IMR-90 (cell line): ENCODE data around the gene TBP. TPM values are rescaled to one million over a fixed set of nuclear protein-coding genes. Genes with fewer than 3 reads are reported as not detected.

ENCODE experiments used
- ATAC-seq: fragments of 200-7000 bp; cut with Tn5 transposase; 2 replicates; pipeline ENCODE4 v1.9.1; 2020; ENCODE audit warnings: low read depth, mild to moderate bottlenecking, moderate library complexity
- BruUV-seq: library from RNA; stranded (reverse); fragments of 400-500 nt; replicated peaks from 2 replicates; lab custom pipeline; 2021; lab: Mats Ljungman, UMichigan
- CTCF ChIA-PET: fragments of 300-600 bp; formaldehyde crosslinking; extraction: SDS; loops from one replicate; lab custom pipeline; 2021; ENCODE audit warnings: antibody characterized with exemption; lab: Yijun Ruan, JAX
- POLR2A ChIA-PET: fragments of 300-600 bp; sonication (Branson Sonifier 250); formaldehyde crosslinking; loops from one replicate; lab custom pipeline; 2022; ENCODE audit warnings: antibody characterized with exemption; ENCODE audit not compliant: unreplicated experiment; lab: Charles Lee
- DNase-seq: peaks from one replicate; pipeline ENCODE4 v3.0.0; 2013
- H2AFZ ChIP-seq: replicated peaks from 2 replicates; pipeline ENCODE3; 2013; ENCODE audit warnings: low read length, mild to moderate bottlenecking; ENCODE audit not compliant: poor library complexity
- H2AK5ac ChIP-seq: 2 replicates; pipeline ENCODE4 v1.6.1; 2013; ENCODE audit warnings: low read depth, low read length, inconsistent platforms
- H2AK9ac ChIP-seq: replicated peaks from 2 replicates; pipeline ENCODE3; 2013; ENCODE audit warnings: mild to moderate bottlenecking, low read depth, low read length, moderate library complexity; ENCODE audit not compliant: poor library complexity
- H2BK120ac ChIP-seq: 2 replicates; pipeline ENCODE4 v1.6.1; 2013; ENCODE audit warnings: low read depth, low read length, inconsistent platforms
- H2BK15ac ChIP-seq: 3 replicates; pipeline ENCODE4 v1.6.1; 2013; ENCODE audit warnings: low read depth, low read length, inconsistent platforms
- H2BK20ac ChIP-seq: 2 replicates; pipeline ENCODE4 v1.6.1; 2013; ENCODE audit warnings: low read depth, mild to moderate bottlenecking, inconsistent platforms, low read length, moderate library complexity
- H2BK5ac ChIP-seq: 2 replicates; pipeline ENCODE4 v1.6.1; 2013; ENCODE audit warnings: mild to moderate bottlenecking, low read depth, low read length, inconsistent platforms; ENCODE audit not compliant: poor library complexity, severe bottlenecking
- H3K14ac ChIP-seq: replicated peaks from 2 replicates; pipeline ENCODE4 v1.6.1; 2013; ENCODE audit warnings: low read depth, low read length, inconsistent platforms
- H3K18ac ChIP-seq: 2 replicates; pipeline ENCODE4 v1.6.1; 2013; ENCODE audit warnings: low read depth, low read length, control low read depth
- H3K23ac ChIP-seq: 2 replicates; pipeline ENCODE4 v1.6.1; 2013; ENCODE audit warnings: low read depth, low read length, inconsistent platforms
- H3K27ac ChIP-seq: 2 replicates; pipeline ENCODE4 v1.5.1; 2013; ENCODE audit warnings: mild to moderate bottlenecking, control low read depth, low read length; ENCODE audit not compliant: insufficient read depth
- H3K27me3 ChIP-seq: 2 replicates; pipeline ENCODE4 v1.6.1; 2013; ENCODE audit warnings: low read length; ENCODE audit not compliant: control insufficient read depth, insufficient read depth
- H3K36me3 ChIP-seq: 2 replicates; pipeline ENCODE4 v1.6.1; 2013; ENCODE audit warnings: low read length, mixed read lengths; ENCODE audit not compliant: control insufficient read depth, insufficient read depth
- H3K4ac ChIP-seq: 2 replicates; pipeline ENCODE4 v1.6.1; 2013; ENCODE audit warnings: low read depth, low read length, inconsistent platforms
- H3K4me1 ChIP-seq: 2 replicates; pipeline ENCODE4 v1.6.1; 2013; ENCODE audit warnings: low read length, mixed read lengths; ENCODE audit not compliant: control insufficient read depth, insufficient read depth
- H3K4me2 ChIP-seq: 2 replicates; pipeline ENCODE4 v1.6.1; 2013; ENCODE audit warnings: low read depth, mild to moderate bottlenecking, control low read depth, low read length, moderate library complexity
- H3K4me3 ChIP-seq: 2 replicates; pipeline ENCODE4 v1.5.1; 2013; ENCODE audit warnings: low read depth, mild to moderate bottlenecking, control low read depth, low read length, moderate library complexity; ENCODE audit not compliant: insufficient read depth
- H3K56ac ChIP-seq: 2 replicates; pipeline ENCODE4 v1.6.1; 2013; ENCODE audit warnings: low read length, inconsistent platforms; ENCODE audit not compliant: insufficient read depth; ENCODE audit errors: extremely low read depth
- H3K79me1 ChIP-seq, 2 experiments: 2 replicates each; pipeline ENCODE4 v1.6.1; 2013; ENCODE audit warnings: low read length in 2 of 2, inconsistent platforms in 1 of 2, low read depth in 1 of 2
- H3K9ac ChIP-seq: 2 replicates; pipeline ENCODE4 v1.6.1; 2013; ENCODE audit warnings: low read depth, low read length, control low read depth
- H3K9me1 ChIP-seq: 2 replicates; pipeline ENCODE4 v1.6.1; 2013; ENCODE audit warnings: low read length, inconsistent platforms; ENCODE audit not compliant: insufficient read depth
- H3K9me3 ChIP-seq: 2 replicates; pipeline ENCODE4 v1.6.1; 2013; ENCODE audit warnings: low read length; ENCODE audit not compliant: control insufficient read depth, insufficient read depth
- H4K20me1 ChIP-seq: 2 replicates; pipeline ENCODE4 v1.6.1; 2013; ENCODE audit warnings: low read length, inconsistent platforms; ENCODE audit not compliant: insufficient read depth
- H4K5ac ChIP-seq: 2 replicates; pipeline ENCODE4 v1.6.1; 2013; ENCODE audit warnings: mild to moderate bottlenecking, low read depth, low read length, control low read depth
- H4K8ac ChIP-seq, 2 experiments: 2 replicates each; pipeline ENCODE4 v1.6.1; 2013; ENCODE audit warnings: low read depth in 2 of 2, low read length in 2 of 2, control low read depth in 1 of 2, inconsistent platforms in 1 of 2
- H4K91ac ChIP-seq: 2 replicates; pipeline ENCODE4 v1.6.1; 2013; ENCODE audit warnings: low read depth, low read length, inconsistent platforms; ENCODE audit not compliant: insufficient read depth
- BHLHE40 ChIP-seq: fragments of 150-350 bp; IDR thresholded peaks from 2 replicates; pipeline ENCODE4 v1.6.1; 2016; ENCODE audit warnings: mild to moderate bottlenecking, low read depth, low read length
- CEBPB ChIP-seq: IDR thresholded peaks from 2 replicates; pipeline ENCODE4 v1.6.1; 2012; ENCODE audit warnings: low read depth, low read length, improper control_type of control experiment
- CHD1 ChIP-seq: IDR thresholded peaks from 2 replicates; pipeline ENCODE4 v1.6.1; 2012; ENCODE audit warnings: low read depth, low read length, improper control_type of control experiment
- FOS ChIP-seq: fragments of 150-350 bp; IDR thresholded peaks from 2 replicates; pipeline ENCODE4 v1.6.1; 2016; ENCODE audit warnings: low read depth, low read length
- MAFK ChIP-seq: IDR thresholded peaks from 2 replicates; pipeline ENCODE4 v1.6.1; 2012; ENCODE audit warnings: low read depth, low read length, improper control_type of control experiment
- NFE2L2 ChIP-seq: fragments of 150-350 bp; IDR thresholded peaks from 2 replicates; pipeline ENCODE4 v1.6.1; 2016; ENCODE audit warnings: low read depth, mild to moderate bottlenecking, low read length
- POLR2A ChIP-seq: IDR thresholded peaks from 2 replicates; pipeline ENCODE4 v1.6.1; 2012; ENCODE audit warnings: mild to moderate bottlenecking, low read depth, low read length
- RAD21 ChIP-seq: IDR thresholded peaks from 2 replicates; pipeline ENCODE4 v1.6.1; 2012; ENCODE audit warnings: low read length, improper control_type of control experiment
- RCOR1 ChIP-seq: IDR thresholded peaks from 2 replicates; pipeline ENCODE4 v1.6.1; 2012; ENCODE audit warnings: mild to moderate bottlenecking, low read length, improper control_type of control experiment; ENCODE audit not compliant: insufficient replicate concordance
- SMC3 ChIP-seq: fragments of 150-350 bp; IDR thresholded peaks from 2 replicates; pipeline ENCODE4 v1.6.1; 2016; ENCODE audit warnings: low read depth, mild to moderate bottlenecking, antibody characterized with exemption, low read length, moderate library complexity
- USF2 ChIP-seq: fragments of 150-350 bp; IDR thresholded peaks from 2 replicates; pipeline ENCODE4 v1.6.1; 2017; ENCODE audit warnings: mild to moderate bottlenecking, antibody characterized with exemption, low read length, low read depth
- WGBS, 2 experiments: methylation state at CpG; one replicate each; pipeline versions ENCODE4 v1.1.5 to v1.1.7; 2013; ENCODE audit warnings: missing lambda C conversion rate in 2 of 2; ENCODE audit not compliant: insufficient read length in 1 of 2; ENCODE audit errors: extremely low coverage in 2 of 2; 5-methylcytosine and 5-hydroxymethylcytosine counted together
- dilution Hi-C: fragments of 300-500 bp; cut with HindIII; formaldehyde crosslinking; loops from one replicate; pipeline ENCODE4 v1.14.3; 2018; ENCODE audit warnings: low sequenced_read_pairs; ENCODE audit not compliant: unreplicated experiment
- in situ Hi-C: fragments of 300-500 bp; cut with MboI; formaldehyde crosslinking; loops from 3 replicates; pipeline ENCODE4 v1.14.3; 2019; ENCODE audit warnings: low sequenced_read_pairs, inconsistent platforms, mixed read lengths
- intact Hi-C: fragments of 100-400 bp; cut with micrococcal nuclease; formaldehyde crosslinking; loops from 2 replicates; pipeline ENCODE4 v1.10.0; 2022
- polyA plus RNA-seq, 3 experiments: library from polyadenylated mRNA; depleted of rRNA; stranded (reverse); fragments of >200 nt; gene quantifications; 2 replicates each; pipeline ENCODE4 v1.2.3, GENCODE V29; 2012; ENCODE audit warnings: low replicate concordance in 1 of 3
- total RNA-seq: library from RNA; depleted of rRNA; stranded (reverse); fragments of >200 nt; gene quantifications from 2 replicates; pipeline ENCODE4 v1.2.3, GENCODE V29; 2012
- TF ChIP-seq, protein P1 (sequence below): fragments of 150-350 bp; IDR thresholded peaks from 2 replicates; pipeline ENCODE4 v1.6.1; 2016; ENCODE audit warnings: low read depth, mild to moderate bottlenecking, low read length, moderate library complexity, borderline replicate concordance
- TF ChIP-seq, protein P2 (sequence below): conservative IDR thresholded peaks from 2 replicates; pipeline ENCODE4 v1.5.1; 2012; ENCODE audit warnings: mild to moderate bottlenecking, low read depth, low read length, improper control_type of control experiment

TBP gene
- total and polyA plus RNA-seq, 2 of the 4 experiments (the other 2 are of a cell fraction), result 8.8 to 12.5 TPM

GRCh38 chr6:170516783-170517616, 37.2 kb upstream of the TBP start:
- H3K14ac ChIP-seq, result no peak overlapping the region
- no peaks in the 10 kb centered on the region for H3K4me1 ChIP-seq
- H3K27me3 ChIP-seq, result peaks cover 3% of the 10 kb centered on the region
- no CpG with 5 or more reads among the region's 4 CpGs for WGBS, 2 experiments
- H2AK9ac ChIP-seq, result no peak overlapping the region
- no peak overlapping the region for H4K8ac ChIP-seq
- POLR2A ChIA-PET, result no interaction called here
- no peak overlapping the region for H3K4me3 ChIP-seq
- H2AFZ ChIP-seq, result peak overlapping the region; percentile 90
- ATAC-seq (peak; percentile 100), DNase-seq (peak; percentile 78)
- TF ChIP-seq, protein P1, sequence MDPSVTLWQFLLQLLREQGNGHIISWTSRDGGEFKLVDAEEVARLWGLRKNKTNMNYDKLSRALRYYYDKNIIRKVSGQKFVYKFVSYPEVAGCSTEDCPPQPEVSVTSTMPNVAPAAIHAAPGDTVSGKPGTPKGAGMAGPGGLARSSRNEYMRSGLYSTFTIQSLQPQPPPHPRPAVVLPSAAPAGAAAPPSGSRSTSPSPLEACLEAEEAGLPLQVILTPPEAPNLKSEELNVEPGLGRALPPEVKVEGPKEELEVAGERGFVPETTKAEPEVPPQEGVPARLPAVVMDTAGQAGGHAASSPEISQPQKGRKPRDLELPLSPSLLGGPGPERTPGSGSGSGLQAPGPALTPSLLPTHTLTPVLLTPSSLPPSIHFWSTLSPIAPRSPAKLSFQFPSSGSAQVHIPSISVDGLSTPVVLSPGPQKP, result no peak
- peak; percentile 86 for TF ChIP-seq SMC3
- TF ChIP-seq NFE2L2, result no peak
- TF ChIP-seq RCOR1, result no peak
- no peak for TF ChIP-seq MAFK
- no peak for TF ChIP-seq CEBPB
- no peak for TF ChIP-seq BHLHE40
- no peak for TF ChIP-seq FOS
- no peak for TF ChIP-seq CHD1
- no peak for TF ChIP-seq USF2
- TF ChIP-seq POLR2A, result no peak
- TF ChIP-seq, protein P2, sequence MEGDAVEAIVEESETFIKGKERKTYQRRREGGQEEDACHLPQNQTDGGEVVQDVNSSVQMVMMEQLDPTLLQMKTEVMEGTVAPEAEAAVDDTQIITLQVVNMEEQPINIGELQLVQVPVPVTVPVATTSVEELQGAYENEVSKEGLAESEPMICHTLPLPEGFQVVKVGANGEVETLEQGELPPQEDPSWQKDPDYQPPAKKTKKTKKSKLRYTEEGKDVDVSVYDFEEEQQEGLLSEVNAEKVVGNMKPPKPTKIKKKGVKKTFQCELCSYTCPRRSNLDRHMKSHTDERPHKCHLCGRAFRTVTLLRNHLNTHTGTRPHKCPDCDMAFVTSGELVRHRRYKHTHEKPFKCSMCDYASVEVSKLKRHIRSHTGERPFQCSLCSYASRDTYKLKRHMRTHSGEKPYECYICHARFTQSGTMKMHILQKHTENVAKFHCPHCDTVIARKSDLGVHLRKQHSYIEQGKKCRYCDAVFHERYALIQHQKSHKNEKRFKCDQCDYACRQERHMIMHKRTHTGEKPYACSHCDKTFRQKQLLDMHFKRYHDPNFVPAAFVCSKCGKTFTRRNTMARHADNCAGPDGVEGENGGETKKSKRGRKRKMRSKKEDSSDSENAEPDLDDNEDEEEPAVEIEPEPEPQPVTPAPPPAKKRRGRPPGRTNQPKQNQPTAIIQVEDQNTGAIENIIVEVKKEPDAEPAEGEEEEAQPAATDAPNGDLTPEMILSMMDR, result peak; percentile 79
- TF ChIP-seq RAD21, result peak; percentile 94
- intact Hi-C loops (loop anchor here (1.0 to 5.0 kb wide), 4 partner anchors 210 to 1620 kb away; partner anchors contain the start of gene FAM120B), dilution Hi-C loops (no loop called here), in situ Hi-C loops (loop anchor here (5.0 to 10.0 kb wide), 2 partner anchors 685 to 722 kb away; no protein-coding TSS in a partner anchor)
- H3K9me3 ChIP-seq, result no peaks in the 10 kb centered on the region
- H2AK5ac ChIP-seq, result no peak overlapping the region
- H3K56ac ChIP-seq, result no peak overlapping the region
- no peak overlapping the region for H2BK120ac ChIP-seq
- no peak overlapping the region for H3K27ac ChIP-seq
- no peaks in the 10 kb centered on the region for H3K79me1 ChIP-seq
- no peak overlapping the region for H2BK20ac ChIP-seq
- CTCF ChIA-PET, result interaction anchor here (0.5 to 2.1 kb wide), 11 partner anchors 25 to 727 kb away, joined by 3 to 18 read pairs (median 3); no protein-coding TSS in a partner anchor
- no peak overlapping the region for H3K4ac ChIP-seq
- peak overlapping the region; percentile 63; the same call in 1 of the 2 replicates for H3K4me2 ChIP-seq
- no peaks in the 10 kb centered on the region for H4K20me1 ChIP-seq
- H3K18ac ChIP-seq, result no peak overlapping the region
- no peak overlapping the region for H4K5ac ChIP-seq
- H3K36me3 ChIP-seq, result no peaks in the 10 kb centered on the region
- no peaks in the 10 kb centered on the region for H3K9me1 ChIP-seq
- H4K91ac ChIP-seq, result no peak overlapping the region
- H3K23ac ChIP-seq, result no peak overlapping the region
- no peak overlapping the region for H3K9ac ChIP-seq
- no peak overlapping the region for H2BK5ac ChIP-seq
- no peak overlapping the region for H2BK15ac ChIP-seq
- no TSS peak for BruUV-seq
